HG02588 (cell line): Measurements from ENCODE around the gene KLHL29.
"Not testable (repeated sequence)": the region's sequence is repeated elsewhere in the genome, so short reads cannot be mapped to it uniquely, and the experiment has no call there.

Experiments used
- ATAC-seq: cut with Tn5 transposase; IDR thresholded peaks from one replicate; pipeline ENCODE4 v1.9.1; 2021; ENCODE audit warnings: mild to moderate bottlenecking, moderate library complexity; ENCODE audit not compliant: unreplicated experiment

The KLHL29 gene

DNA sequence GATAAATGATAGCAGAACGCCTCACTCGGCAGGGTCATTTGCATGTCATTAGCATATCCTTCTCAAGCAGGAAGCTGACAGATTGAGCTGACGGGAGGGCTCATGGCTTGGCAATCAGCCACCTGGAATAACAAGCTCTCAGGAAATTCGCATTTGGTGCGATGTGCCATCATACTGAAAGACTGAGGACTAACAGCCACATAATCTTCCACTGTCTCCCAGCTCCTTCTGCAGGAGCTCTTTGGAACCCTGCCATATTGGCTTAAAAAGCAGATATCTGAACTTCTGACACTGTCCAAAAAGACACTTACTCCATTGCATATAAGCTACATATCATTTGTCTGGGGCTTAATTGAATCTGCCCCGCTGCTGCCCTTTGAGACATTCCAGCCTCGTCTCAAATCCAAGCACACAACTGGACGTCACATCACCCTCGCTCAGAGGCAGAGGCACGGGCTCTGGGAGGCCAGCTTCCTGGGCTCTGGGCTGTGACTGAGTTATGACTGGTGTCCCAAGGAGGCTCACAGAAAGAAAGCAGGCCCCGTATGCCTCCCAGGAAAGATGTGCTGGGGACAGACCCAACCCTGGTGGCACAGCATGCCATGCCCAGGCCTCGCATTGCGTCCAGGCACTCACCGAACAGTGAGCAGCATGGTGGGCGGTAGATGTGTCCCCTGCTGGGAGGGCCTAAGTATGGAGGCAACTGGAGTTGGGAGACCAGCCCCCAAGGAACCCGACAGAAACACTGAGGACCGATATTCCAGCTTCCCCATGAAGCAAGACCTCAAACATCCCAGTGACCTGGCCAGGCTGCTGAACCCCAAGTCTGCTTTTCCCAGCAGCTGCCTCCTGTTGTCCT, 314.0 kb downstream of the KLHL29 start:
- ATAC-seq, result no peak

DNA sequence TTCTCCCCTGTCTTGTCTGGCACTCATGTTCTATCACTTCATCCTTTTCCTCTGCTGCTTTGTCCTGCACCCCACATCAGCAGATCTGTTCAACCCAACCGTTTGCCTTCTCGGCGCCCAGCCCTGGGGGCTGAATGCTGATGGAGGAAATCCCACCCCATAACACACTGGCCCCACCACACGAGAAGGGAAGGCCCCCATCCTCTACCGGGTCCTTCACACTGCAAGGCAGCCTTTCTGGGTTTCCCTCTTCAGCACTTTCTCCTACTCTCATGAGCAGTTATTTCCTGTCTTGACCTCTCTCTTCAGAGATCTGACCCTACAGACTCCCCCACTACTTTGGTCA, 314.6 kb downstream of the KLHL29 start:
- ATAC-seq, result no peak

DNA sequence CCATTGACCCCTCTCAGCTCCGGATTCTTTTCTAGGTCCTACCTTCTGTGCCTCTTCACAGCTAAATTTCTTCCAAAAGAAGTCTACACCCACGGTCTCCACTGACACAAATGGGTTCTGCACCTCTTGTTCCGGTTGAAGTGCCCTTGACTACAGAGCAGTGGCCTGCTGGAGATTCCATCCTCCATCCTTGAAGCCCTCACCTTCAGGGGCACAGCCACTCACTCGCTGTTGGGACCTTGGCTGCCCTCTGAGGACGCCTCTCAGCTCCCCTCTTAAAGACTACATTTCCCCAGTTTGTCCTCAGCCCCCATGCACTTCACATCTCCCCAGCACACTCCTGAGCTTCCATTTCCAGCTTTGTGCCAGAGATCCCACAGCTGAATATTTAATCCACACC, 315.6 kb downstream of the KLHL29 start:
- no peak for ATAC-seq

DNA sequence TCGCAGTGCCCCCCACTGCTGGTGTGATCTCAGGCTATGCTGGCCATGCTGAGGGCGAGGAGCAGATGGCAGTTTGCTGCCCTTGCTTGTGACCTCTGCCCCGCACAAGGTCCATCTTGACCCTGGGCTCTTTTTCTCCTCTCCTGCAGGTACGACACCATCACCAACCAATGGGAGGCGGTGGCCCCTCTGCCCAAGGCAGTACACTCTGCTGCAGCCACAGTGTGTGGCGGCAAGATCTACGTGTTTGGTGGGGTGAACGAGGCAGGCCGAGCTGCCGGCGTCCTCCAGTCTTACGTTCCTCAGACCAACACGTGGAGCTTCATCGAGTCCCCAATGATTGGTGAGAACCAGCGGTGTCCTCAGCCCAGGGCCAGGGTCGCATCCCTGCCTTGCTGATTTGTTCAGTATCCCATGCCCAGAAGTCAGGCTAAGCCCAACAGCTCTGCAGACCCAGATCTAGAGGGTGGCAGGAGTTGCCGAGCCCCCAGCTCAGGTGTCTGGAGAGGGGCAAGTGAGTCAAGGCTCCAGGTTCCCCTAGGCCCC, 318.1 kb downstream of the KLHL29 start:
- no peak for ATAC-seq

DNA sequence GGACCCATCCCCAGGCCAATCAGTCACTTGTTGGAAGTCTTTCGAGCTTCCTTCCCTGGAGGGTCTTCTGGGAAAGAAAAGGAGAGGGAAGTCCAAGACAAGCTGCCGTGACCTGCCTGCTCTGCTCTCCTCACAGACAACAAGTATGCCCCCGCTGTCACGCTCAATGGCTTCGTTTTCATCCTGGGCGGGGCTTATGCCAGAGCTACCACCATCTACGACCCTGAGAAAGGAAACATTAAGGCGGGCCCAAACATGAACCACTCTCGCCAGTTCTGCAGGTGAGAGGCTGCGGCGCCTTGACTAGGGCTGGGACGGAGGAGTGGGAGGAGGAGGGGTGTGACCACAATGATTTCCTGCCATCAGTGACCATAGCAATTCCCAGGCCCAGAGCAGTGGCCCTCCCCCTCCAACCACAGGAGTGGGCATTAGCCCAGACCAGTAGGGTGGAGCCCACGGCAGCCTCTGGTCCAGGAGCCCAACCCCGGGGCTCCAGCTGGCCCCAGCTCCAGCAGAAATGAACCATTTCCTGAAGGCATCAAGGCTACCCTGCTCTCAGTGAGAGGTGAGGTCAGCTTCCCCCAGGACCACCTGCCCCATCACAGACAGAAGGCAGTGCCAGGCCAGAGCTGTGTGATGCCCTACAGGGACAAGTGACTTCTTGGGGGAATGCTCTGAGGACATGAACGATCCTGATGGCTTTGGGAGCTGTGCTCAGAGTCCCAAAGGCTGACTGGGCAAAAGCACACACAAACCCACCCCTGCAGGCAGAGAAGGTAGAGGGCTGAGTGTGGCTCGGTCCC, 318.8 kb downstream of the KLHL29 start:
- no peak for ATAC-seq

DNA sequence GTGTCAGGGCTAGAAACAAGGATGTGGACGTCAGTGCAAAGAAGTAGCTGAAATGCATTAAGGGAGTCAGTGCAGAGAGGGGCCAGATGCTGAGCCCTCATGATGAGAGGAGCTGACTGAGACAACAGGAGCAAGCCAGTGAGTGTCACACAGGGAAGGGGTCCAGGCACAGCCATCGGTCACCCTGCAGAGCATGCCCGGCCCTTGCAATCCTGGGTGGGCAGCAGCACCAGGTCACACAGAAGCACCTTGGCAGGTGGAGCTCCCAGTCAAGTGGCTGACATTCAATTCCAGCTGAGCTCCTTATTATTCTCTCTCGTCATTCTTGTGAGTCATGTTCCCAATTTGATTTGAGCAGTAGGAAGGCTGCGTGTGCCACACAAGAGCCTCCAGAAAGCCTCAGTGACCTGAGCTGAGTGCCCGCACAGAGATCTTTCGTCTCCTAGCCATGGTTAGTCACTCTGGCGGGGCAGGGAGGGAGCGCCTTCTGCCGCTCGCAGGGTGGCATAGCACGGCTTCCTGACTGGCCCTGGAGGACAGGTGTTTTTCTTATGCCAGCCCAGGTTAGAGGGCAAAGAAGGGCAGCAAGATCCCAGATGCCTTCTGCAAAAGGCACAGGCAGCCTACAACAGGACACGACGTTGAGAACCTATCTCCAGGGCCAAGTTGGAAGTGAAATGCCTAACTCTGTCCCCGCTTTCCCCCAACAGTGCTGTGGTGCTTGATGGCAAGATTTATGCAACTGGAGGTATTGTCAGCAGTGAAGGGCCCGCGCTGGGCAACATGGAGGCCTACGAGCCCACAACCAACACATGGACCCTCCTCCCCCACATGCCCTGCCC, 321.0 kb downstream of the KLHL29 start:
- ATAC-seq, result no peak

DNA sequence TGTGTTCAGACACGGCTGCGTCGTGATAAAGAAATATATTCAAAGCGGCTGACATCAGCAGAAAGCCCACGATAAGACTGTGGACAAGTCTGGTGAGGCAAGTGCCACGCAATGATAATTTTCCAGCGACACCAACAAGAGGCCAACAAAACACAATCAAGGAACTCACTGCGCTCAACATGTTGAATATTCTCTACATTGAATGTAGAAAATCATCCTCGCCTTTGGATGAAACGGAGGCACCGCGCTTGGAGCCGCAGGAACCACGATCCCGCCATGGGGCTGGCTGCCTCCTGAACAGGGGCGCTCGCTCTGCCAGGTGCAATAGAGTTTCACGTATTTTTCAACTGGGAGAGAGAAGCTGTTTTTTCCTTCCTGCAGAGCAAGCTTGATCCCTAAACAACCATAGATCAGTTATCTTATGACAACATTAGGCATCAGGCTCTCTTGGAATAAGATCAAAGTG, 321.7 kb downstream of the KLHL29 start:
- no peak for ATAC-seq

DNA sequence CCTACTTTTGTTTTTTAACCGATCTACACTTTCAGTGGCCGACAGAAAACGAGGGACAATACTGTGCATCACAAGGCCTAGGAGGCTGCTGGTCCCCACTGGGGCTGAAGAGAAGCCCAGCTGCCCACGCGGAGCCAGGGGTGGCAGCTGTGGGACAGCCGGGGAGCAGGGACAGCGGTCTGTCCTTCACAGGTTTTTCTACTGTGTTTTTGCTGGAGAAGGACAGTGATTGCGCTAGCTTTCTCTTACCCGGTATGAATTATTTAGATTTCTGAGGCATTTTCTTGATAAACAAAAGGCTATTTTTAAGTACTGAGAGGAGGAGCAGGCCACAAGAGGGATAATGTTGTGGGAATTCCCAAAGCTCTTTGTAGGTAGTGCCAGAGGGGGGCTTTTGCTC, 322.1 kb downstream of the KLHL29 start:
- no peak for ATAC-seq

DNA sequence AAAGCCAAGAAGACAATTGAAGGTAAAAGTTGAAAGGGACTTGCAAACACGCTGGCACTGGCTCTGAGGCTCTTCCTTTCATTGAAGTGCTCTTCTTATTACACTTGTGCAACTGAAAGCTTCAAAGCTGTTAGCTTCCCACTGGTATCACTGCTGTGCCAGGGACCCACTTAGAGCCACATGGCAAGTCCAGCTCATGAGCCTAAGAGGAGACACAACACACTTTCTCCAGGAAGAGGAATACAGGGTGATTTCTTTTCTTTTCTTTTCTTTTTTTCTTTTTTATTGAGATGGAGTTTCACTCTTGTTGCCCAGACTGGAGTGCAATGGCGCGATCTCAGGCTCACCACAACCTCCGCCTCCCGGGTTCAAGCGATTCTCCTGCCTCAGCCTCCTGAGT, 323.8 kb downstream of the KLHL29 start:
- no peak for ATAC-seq

DNA sequence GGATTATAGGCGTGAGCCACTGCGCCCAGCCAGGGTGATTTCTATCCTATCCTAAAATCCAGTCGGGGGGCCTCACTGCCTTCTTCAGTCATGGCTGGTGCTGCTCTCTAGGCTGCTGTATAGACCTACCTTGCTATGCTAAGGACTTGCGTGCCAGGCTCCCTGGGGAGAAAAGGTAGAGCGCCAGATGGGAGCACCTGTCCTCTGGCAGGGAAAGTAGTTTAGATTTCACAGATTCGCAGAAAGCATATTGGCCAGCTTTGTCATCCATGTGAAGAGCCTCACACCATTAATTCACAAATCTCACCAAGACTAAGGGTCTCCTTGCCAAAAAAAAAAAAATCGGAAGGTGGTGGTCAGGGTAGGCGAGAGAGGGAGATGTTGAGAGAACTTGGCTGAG, 324.3 kb downstream of the KLHL29 start:
- ATAC-seq, result no peak

DNA sequence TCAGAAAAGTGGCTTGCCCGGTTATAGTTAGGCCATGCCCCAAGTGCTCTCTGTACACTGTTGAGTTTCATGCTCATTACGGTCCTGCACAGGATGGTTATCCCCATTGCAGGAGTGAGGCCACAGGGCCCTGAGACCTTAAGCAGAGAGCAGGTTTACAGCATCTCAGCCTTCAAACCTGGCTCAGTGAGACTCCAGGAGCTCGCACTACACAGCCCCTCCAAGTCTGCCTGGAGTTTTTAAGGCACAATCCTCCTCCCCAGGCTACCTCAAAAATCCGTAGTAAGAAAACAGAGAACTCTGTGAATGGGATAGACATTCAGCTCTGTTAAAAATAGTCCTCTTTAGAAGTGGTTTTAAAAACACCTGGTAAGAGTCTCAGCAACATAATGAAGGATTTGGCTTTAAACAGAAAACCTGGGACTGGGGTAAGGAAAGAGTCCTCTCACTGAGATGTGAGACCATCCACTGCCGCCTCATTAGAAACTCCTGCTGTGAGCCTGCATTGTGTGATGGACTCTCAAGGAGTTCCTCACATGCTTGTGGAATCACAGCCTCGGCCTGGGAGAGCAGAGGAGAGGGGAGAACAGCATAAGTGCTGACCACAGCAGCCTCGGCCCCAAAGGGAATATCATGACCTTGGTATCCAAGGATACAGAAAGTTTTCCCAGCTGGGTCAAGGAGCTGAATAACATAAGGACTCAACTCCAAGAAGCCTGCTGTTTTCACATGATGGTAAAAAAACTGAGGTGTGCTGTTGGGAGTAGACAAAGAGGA, 327.2 kb downstream of the KLHL29 start:
- no peak for ATAC-seq

DNA sequence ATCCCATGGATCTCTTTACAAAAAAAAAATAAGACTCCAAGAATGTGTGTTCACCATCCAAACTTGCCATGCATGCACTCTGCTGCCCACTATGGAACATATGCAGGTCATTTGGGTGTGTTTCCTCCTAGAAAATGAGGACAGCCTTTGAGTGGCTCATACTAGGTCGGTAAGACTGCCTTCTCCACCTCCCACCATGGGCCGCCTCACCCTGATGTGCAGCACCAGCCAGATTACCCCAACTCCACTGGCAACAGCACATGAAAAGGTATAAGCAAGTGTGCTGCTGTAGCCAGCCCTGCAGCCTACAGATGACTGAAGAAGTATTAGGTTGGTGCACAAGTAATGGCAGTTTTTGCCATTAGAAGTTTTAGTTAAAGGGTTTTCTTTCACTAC, 327.8 kb downstream of the KLHL29 start:
- ATAC-seq, result no peak

DNA sequence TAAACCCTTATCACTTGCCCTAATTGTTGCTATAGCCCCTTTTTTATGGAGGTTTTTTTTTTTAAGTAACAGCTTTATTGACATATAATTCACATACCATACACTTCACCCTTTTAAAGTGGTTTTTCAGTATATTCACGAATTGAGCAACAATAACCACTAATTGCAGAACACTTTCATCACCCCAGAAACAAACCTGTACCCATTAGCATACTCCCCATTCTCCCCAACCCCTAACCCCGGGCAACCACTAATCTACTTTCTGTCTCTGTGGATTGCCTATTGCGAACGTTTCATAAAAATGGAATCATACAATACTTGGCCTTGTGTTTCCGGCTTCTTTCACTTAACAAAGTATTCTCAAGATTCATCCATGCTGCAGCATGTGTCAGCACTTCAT, 328.4 kb downstream of the KLHL29 start:
- no peak for ATAC-seq

DNA sequence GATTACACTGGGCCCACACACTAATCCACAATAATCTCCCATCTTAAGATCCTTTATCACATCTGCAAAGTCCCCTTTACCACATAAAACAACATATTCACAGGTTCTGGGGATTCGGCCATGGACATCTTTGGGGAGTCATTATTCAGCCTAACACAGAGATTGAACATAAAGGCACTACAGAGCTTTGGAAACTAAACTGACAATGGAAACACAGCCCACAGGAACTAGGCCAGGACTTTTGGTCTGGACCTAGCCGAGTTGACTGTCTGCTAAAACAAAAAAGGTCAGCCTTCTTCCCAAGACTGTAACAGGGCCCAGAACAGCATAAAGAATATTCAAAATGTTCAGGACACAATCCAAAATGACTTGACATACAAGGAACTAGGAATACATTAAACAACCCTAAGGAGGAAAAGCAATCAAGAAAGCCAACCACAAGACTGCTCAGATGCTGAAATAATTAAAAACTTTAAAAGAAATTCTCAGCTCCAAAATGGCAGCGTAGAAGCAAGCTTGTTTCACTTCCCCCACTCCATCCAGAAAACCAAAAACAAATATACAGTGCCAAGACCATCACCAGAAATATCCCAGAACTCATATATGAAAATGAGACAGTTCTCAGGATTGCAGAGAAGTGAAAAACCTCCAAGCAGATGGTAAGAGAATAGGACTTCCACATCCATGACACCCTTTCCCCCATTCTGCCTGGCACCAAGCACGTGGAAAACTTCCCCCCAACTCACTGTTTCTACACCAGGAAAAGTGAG, 334.1 kb downstream of the KLHL29 start:
- ATAC-seq, result no peak

DNA sequence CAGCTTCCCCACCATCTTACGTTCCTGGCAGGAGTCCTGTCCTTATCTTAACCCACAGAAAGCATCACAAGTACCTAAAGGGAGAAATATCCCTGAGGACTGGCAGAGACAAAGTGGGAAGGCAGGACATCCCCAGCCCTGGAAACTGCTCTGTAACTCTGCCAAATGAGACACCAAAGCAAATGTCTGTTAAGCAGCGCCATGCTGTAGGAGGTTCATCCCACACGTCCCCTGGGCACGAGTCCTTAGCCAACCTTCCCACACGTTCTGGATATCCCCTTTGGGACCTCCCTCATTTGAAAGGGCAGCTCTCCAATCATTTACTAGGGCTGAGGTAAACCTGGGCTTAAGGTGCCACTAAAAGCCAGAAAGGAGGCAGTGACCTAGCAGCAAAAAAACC, 334.7 kb downstream of the KLHL29 start:
- no peak for ATAC-seq

DNA sequence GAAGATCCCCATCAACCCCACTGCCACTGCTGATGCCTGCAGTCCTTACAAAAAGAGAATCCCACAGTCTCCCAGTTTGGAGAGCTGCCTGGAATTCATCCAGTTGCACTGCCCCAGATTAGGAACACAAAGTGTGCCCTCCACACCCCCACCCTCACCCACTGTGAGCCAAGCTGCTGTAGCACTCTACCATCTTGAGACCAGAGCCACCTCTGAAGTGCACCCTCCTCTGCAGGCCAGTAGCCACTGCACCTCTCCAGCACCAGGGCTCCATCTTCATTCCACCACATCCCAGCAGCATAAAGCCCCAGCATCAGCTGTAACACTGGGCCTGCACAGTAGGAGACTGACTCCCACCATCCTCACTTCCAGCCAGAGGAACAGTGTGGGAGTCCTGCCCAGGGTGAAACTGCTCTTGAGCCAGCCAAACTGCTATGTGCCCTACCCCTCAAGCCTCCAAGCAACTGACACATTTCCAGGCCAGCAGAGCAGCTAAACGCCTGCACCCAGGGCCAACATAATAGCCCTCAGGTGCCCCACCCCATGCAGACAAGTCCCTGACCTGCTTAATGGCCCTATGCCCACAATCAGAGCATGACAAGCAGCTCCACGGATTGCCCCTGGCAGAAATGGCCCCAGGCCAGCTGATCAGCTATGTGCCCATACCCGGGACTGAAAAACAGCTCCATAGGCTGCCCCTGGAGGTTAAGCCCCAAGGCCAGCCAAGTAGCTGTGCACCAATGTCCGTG, 335.9 kb downstream of the KLHL29 start:
- no peak for ATAC-seq

DNA sequence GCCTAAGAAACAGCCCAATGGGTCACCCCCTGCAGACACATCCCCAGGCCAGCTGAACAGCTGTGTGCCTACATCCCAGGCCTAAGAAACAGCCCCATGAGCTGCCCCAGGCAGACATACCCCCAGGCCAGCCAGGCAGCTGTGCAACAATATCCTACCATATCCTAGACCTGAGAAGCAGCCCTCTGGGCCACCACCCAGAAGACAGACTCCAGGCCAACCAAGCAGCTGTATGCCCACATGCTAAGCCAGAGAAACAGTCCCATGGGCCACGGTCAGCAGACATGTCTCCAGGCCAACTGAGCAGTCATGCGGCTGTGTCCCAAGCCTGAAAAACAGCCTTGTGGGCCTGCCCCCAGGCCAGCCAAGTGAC, 336.5 kb downstream of the KLHL29 start:
- no peak for ATAC-seq

DNA sequence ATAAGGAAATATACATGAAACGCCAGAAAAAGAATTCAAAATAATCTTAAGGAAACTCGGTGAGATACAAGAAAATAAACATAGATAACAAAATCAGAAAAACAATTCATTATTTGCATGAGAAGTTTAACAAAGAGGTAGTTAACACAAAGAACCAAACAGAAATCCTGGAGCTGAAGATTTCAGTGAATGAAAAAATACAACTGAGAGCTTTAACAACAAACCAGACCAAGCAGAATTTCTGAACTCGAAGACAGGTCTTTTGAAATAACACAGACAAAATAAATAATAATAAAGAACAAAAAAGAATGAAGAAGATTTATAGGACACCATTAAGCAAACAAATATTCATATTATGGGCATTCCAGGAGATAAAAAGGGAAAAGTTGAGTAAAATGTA, 337.3 kb downstream of the KLHL29 start:
- no peak for ATAC-seq

DNA sequence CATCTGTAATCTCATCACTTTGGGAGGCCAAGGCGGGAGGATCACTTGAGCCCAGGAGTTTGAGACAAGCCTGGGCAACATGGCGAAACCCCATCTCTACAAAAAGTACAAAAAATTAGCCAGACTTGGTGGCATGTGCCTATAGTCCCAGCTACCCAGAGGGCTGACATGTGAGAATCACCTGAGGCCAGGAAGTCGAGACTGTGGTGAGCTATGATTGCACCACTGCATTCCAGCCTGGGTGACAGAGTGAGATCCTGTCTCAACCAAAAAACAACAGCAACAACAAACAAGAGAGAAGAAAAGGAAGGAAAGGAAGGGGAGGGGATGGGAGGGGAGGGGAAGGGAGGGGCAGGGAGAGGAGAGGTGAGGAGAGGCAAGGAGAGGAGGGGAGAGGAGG, 338.1 kb downstream of the KLHL29 start:
- ATAC-seq, result not testable (repeated sequence)
